Suprapubic skin (tissue), 4 donors: Measurements from ENCODE around the gene EFTUD2.

Source experiments
- POLR2A ChIP-seq, 2 donors: fragments of 450-650 bp; IDR thresholded peaks; one replicate each; pipeline ENCODE4 v1.6.1; 2017; ENCODE audit warnings: antibody characterized with exemption in 2 of 2, mild to moderate bottlenecking in 2 of 2, moderate library complexity in 2 of 2
- POLR2AphosphoS5 ChIP-seq, 3 donors: sonication (generic); formaldehyde crosslinking; IDR thresholded peaks; one replicate each; pipeline ENCODE4 v1.6.1; 2017; ENCODE audit warnings: antibody characterized with exemption in 3 of 3
- TF ChIP-seq, protein P1 (sequence below), 2 donors: fragments of 200-600 bp in 1 of 2; fragments of 450-650 bp in 1 of 2; sonication (generic) in 1 of 2; IDR thresholded peaks; one replicate each; pipeline ENCODE4 v1.5.1; 2016 to 2019; ENCODE audit warnings: antibody characterized with exemption in 2 of 2, mild to moderate bottlenecking in 1 of 2, moderate library complexity in 1 of 2

DNA sequence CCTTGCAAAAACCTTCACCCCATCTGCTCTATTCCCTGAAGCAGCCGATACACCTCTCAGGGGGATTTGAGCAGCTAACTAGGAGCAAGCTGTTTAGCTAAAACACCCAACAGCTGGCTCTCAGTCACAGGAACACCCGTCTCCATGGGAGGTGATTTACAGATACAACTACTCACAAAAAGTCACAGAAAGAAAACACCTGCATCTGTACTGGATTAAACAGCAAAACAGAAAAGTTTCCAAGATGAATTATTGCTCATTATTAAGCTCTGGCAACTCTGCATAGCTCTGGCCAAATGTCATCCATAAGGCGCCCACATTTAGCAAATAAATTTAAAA lies 91.5 kb downstream of the EFTUD2 start:
- TF ChIP-seq, protein P1, sequence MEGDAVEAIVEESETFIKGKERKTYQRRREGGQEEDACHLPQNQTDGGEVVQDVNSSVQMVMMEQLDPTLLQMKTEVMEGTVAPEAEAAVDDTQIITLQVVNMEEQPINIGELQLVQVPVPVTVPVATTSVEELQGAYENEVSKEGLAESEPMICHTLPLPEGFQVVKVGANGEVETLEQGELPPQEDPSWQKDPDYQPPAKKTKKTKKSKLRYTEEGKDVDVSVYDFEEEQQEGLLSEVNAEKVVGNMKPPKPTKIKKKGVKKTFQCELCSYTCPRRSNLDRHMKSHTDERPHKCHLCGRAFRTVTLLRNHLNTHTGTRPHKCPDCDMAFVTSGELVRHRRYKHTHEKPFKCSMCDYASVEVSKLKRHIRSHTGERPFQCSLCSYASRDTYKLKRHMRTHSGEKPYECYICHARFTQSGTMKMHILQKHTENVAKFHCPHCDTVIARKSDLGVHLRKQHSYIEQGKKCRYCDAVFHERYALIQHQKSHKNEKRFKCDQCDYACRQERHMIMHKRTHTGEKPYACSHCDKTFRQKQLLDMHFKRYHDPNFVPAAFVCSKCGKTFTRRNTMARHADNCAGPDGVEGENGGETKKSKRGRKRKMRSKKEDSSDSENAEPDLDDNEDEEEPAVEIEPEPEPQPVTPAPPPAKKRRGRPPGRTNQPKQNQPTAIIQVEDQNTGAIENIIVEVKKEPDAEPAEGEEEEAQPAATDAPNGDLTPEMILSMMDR (IDR thresholded peaks at IDR 0.05) = no peak
- no peak for TF ChIP-seq POLR2AphosphoS5 (IDR thresholded peaks at IDR 0.05)
- TF ChIP-seq POLR2A (IDR thresholded peaks at IDR 0.05) = no peak
